IMR-90 (cell line): ENCODE data around the gene TMOD1. TPM values are rescaled to one million over a fixed set of nuclear protein-coding genes. Genes with fewer than 3 reads are reported as not detected.

Experiments used
- ATAC-seq: fragments of 200-7000 bp; cut with Tn5 transposase; 2 replicates; pipeline ENCODE4 v1.9.1; 2020; ENCODE audit warnings: low read depth, mild to moderate bottlenecking, moderate library complexity
- BruUV-seq: library from RNA; stranded (reverse); fragments of 400-500 nt; replicated peaks from 2 replicates; lab custom pipeline; 2021; lab: Mats Ljungman, UMichigan
- CTCF ChIA-PET: fragments of 300-600 bp; formaldehyde crosslinking; extraction: SDS; loops from one replicate; lab custom pipeline; 2021; ENCODE audit warnings: antibody characterized with exemption; lab: Yijun Ruan, JAX
- POLR2A ChIA-PET: fragments of 300-600 bp; sonication (Branson Sonifier 250); formaldehyde crosslinking; loops from one replicate; lab custom pipeline; 2022; ENCODE audit warnings: antibody characterized with exemption; ENCODE audit not compliant: unreplicated experiment; lab: Charles Lee
- DNase-seq: peaks from one replicate; pipeline ENCODE4 v3.0.0; 2013
- H2AFZ ChIP-seq: replicated peaks from 2 replicates; pipeline ENCODE3; 2013; ENCODE audit warnings: low read length, mild to moderate bottlenecking; ENCODE audit not compliant: poor library complexity
- H2AK5ac ChIP-seq: 2 replicates; pipeline ENCODE4 v1.6.1; 2013; ENCODE audit warnings: low read depth, low read length, inconsistent platforms
- H2AK9ac ChIP-seq: replicated peaks from 2 replicates; pipeline ENCODE3; 2013; ENCODE audit warnings: mild to moderate bottlenecking, low read depth, low read length, moderate library complexity; ENCODE audit not compliant: poor library complexity
- H2BK120ac ChIP-seq: 2 replicates; pipeline ENCODE4 v1.6.1; 2013; ENCODE audit warnings: low read depth, low read length, inconsistent platforms
- H2BK15ac ChIP-seq: 3 replicates; pipeline ENCODE4 v1.6.1; 2013; ENCODE audit warnings: low read depth, low read length, inconsistent platforms
- H2BK20ac ChIP-seq: 2 replicates; pipeline ENCODE4 v1.6.1; 2013; ENCODE audit warnings: low read depth, mild to moderate bottlenecking, inconsistent platforms, low read length, moderate library complexity
- H2BK5ac ChIP-seq: 2 replicates; pipeline ENCODE4 v1.6.1; 2013; ENCODE audit warnings: mild to moderate bottlenecking, low read depth, low read length, inconsistent platforms; ENCODE audit not compliant: poor library complexity, severe bottlenecking
- H3K14ac ChIP-seq: replicated peaks from 2 replicates; pipeline ENCODE4 v1.6.1; 2013; ENCODE audit warnings: low read depth, low read length, inconsistent platforms
- H3K18ac ChIP-seq: 2 replicates; pipeline ENCODE4 v1.6.1; 2013; ENCODE audit warnings: low read depth, low read length, control low read depth
- H3K23ac ChIP-seq: 2 replicates; pipeline ENCODE4 v1.6.1; 2013; ENCODE audit warnings: low read depth, low read length, inconsistent platforms
- H3K27ac ChIP-seq: 2 replicates; pipeline ENCODE4 v1.5.1; 2013; ENCODE audit warnings: mild to moderate bottlenecking, control low read depth, low read length; ENCODE audit not compliant: insufficient read depth
- H3K27me3 ChIP-seq: 2 replicates; pipeline ENCODE4 v1.6.1; 2013; ENCODE audit warnings: low read length; ENCODE audit not compliant: control insufficient read depth, insufficient read depth
- H3K36me3 ChIP-seq: 2 replicates; pipeline ENCODE4 v1.6.1; 2013; ENCODE audit warnings: low read length, mixed read lengths; ENCODE audit not compliant: control insufficient read depth, insufficient read depth
- H3K4ac ChIP-seq: 2 replicates; pipeline ENCODE4 v1.6.1; 2013; ENCODE audit warnings: low read depth, low read length, inconsistent platforms
- H3K4me1 ChIP-seq: 2 replicates; pipeline ENCODE4 v1.6.1; 2013; ENCODE audit warnings: low read length, mixed read lengths; ENCODE audit not compliant: control insufficient read depth, insufficient read depth
- H3K4me2 ChIP-seq: 2 replicates; pipeline ENCODE4 v1.6.1; 2013; ENCODE audit warnings: low read depth, mild to moderate bottlenecking, control low read depth, low read length, moderate library complexity
- H3K4me3 ChIP-seq: 2 replicates; pipeline ENCODE4 v1.5.1; 2013; ENCODE audit warnings: low read depth, mild to moderate bottlenecking, control low read depth, low read length, moderate library complexity; ENCODE audit not compliant: insufficient read depth
- H3K56ac ChIP-seq: 2 replicates; pipeline ENCODE4 v1.6.1; 2013; ENCODE audit warnings: low read length, inconsistent platforms; ENCODE audit not compliant: insufficient read depth; ENCODE audit errors: extremely low read depth
- H3K79me1 ChIP-seq, 2 experiments: 2 replicates each; pipeline ENCODE4 v1.6.1; 2013; ENCODE audit warnings: low read length in 2 of 2, inconsistent platforms in 1 of 2, low read depth in 1 of 2
- H3K9ac ChIP-seq: 2 replicates; pipeline ENCODE4 v1.6.1; 2013; ENCODE audit warnings: low read depth, low read length, control low read depth
- H3K9me1 ChIP-seq: 2 replicates; pipeline ENCODE4 v1.6.1; 2013; ENCODE audit warnings: low read length, inconsistent platforms; ENCODE audit not compliant: insufficient read depth
- H3K9me3 ChIP-seq: 2 replicates; pipeline ENCODE4 v1.6.1; 2013; ENCODE audit warnings: low read length; ENCODE audit not compliant: control insufficient read depth, insufficient read depth
- H4K20me1 ChIP-seq: 2 replicates; pipeline ENCODE4 v1.6.1; 2013; ENCODE audit warnings: low read length, inconsistent platforms; ENCODE audit not compliant: insufficient read depth
- H4K5ac ChIP-seq: 2 replicates; pipeline ENCODE4 v1.6.1; 2013; ENCODE audit warnings: mild to moderate bottlenecking, low read depth, low read length, control low read depth
- H4K8ac ChIP-seq, 2 experiments: 2 replicates each; pipeline ENCODE4 v1.6.1; 2013; ENCODE audit warnings: low read depth in 2 of 2, low read length in 2 of 2, control low read depth in 1 of 2, inconsistent platforms in 1 of 2
- H4K91ac ChIP-seq: 2 replicates; pipeline ENCODE4 v1.6.1; 2013; ENCODE audit warnings: low read depth, low read length, inconsistent platforms; ENCODE audit not compliant: insufficient read depth
- BHLHE40 ChIP-seq: fragments of 150-350 bp; IDR thresholded peaks from 2 replicates; pipeline ENCODE4 v1.6.1; 2016; ENCODE audit warnings: mild to moderate bottlenecking, low read depth, low read length
- CEBPB ChIP-seq: IDR thresholded peaks from 2 replicates; pipeline ENCODE4 v1.6.1; 2012; ENCODE audit warnings: low read depth, low read length, improper control_type of control experiment
- CHD1 ChIP-seq: IDR thresholded peaks from 2 replicates; pipeline ENCODE4 v1.6.1; 2012; ENCODE audit warnings: low read depth, low read length, improper control_type of control experiment
- CTCF ChIP-seq: conservative IDR thresholded peaks from 2 replicates; pipeline ENCODE4 v1.5.1; 2012; ENCODE audit warnings: mild to moderate bottlenecking, low read depth, low read length, improper control_type of control experiment
- FOS ChIP-seq: fragments of 150-350 bp; IDR thresholded peaks from 2 replicates; pipeline ENCODE4 v1.6.1; 2016; ENCODE audit warnings: low read depth, low read length
- MAFK ChIP-seq: IDR thresholded peaks from 2 replicates; pipeline ENCODE4 v1.6.1; 2012; ENCODE audit warnings: low read depth, low read length, improper control_type of control experiment
- MAZ ChIP-seq: IDR thresholded peaks from 2 replicates; pipeline ENCODE4 v1.6.1; 2012; ENCODE audit warnings: low read depth, mild to moderate bottlenecking, low read length, improper control_type of control experiment, moderate library complexity, borderline replicate concordance
- MXI1 ChIP-seq: IDR thresholded peaks from 2 replicates; pipeline ENCODE4 v1.6.1; 2012; ENCODE audit warnings: low read depth, mild to moderate bottlenecking, low read length, moderate library complexity, borderline replicate concordance
- NFE2L2 ChIP-seq: fragments of 150-350 bp; IDR thresholded peaks from 2 replicates; pipeline ENCODE4 v1.6.1; 2016; ENCODE audit warnings: low read depth, mild to moderate bottlenecking, low read length
- POLR2A ChIP-seq: IDR thresholded peaks from 2 replicates; pipeline ENCODE4 v1.6.1; 2012; ENCODE audit warnings: mild to moderate bottlenecking, low read depth, low read length
- RAD21 ChIP-seq: IDR thresholded peaks from 2 replicates; pipeline ENCODE4 v1.6.1; 2012; ENCODE audit warnings: low read length, improper control_type of control experiment
- RCOR1 ChIP-seq: IDR thresholded peaks from 2 replicates; pipeline ENCODE4 v1.6.1; 2012; ENCODE audit warnings: mild to moderate bottlenecking, low read length, improper control_type of control experiment; ENCODE audit not compliant: insufficient replicate concordance
- RFX5 ChIP-seq: IDR thresholded peaks from 2 replicates; pipeline ENCODE4 v1.8.0; 2012; ENCODE audit warnings: low read depth, mild to moderate bottlenecking, low read length, moderate library complexity
- SMC3 ChIP-seq: fragments of 150-350 bp; IDR thresholded peaks from 2 replicates; pipeline ENCODE4 v1.6.1; 2016; ENCODE audit warnings: low read depth, mild to moderate bottlenecking, antibody characterized with exemption, low read length, moderate library complexity
- WGBS, 2 experiments: methylation state at CpG; one replicate each; pipeline versions ENCODE4 v1.1.5 to v1.1.7; 2013; ENCODE audit warnings: missing lambda C conversion rate in 2 of 2; ENCODE audit not compliant: insufficient read length in 1 of 2; ENCODE audit errors: extremely low coverage in 2 of 2; 5-methylcytosine and 5-hydroxymethylcytosine counted together
- dilution Hi-C: fragments of 300-500 bp; cut with HindIII; formaldehyde crosslinking; loops from one replicate; pipeline ENCODE4 v1.14.3; 2018; ENCODE audit warnings: low sequenced_read_pairs; ENCODE audit not compliant: unreplicated experiment
- in situ Hi-C: fragments of 300-500 bp; cut with MboI; formaldehyde crosslinking; loops from 3 replicates; pipeline ENCODE4 v1.14.3; 2019; ENCODE audit warnings: low sequenced_read_pairs, inconsistent platforms, mixed read lengths
- intact Hi-C: fragments of 100-400 bp; cut with micrococcal nuclease; formaldehyde crosslinking; loops from 2 replicates; pipeline ENCODE4 v1.10.0; 2022
- polyA plus RNA-seq, 3 experiments: library from polyadenylated mRNA; depleted of rRNA; stranded (reverse); fragments of >200 nt; gene quantifications; 2 replicates each; pipeline ENCODE4 v1.2.3, GENCODE V29; 2012; ENCODE audit warnings: low replicate concordance in 1 of 3
- total RNA-seq: library from RNA; depleted of rRNA; stranded (reverse); fragments of >200 nt; gene quantifications from 2 replicates; pipeline ENCODE4 v1.2.3, GENCODE V29; 2012
- TF ChIP-seq, protein P1 (sequence below): fragments of 150-350 bp; IDR thresholded peaks from 2 replicates; pipeline ENCODE4 v1.6.1; 2017; ENCODE audit warnings: mild to moderate bottlenecking, antibody characterized with exemption, low read length, low read depth
- TF ChIP-seq, protein P2 (sequence below): fragments of 150-350 bp; IDR thresholded peaks from 2 replicates; pipeline ENCODE4 v1.6.1; 2016; ENCODE audit warnings: low read depth, mild to moderate bottlenecking, low read length, moderate library complexity, borderline replicate concordance

The TMOD1 gene
- total and polyA plus RNA-seq, 2 of the 4 experiments (the other 2 are of a cell fraction) = 0.18 to 0.38 TPM

- H4K20me1 ChIP-seq = no peaks in the 10 kb centered on the region; the same call in 1 of the 2 replicates
- H3K9me3 ChIP-seq = no peaks in the 10 kb centered on the region
- no peaks in the 10 kb centered on the region for H3K79me1 ChIP-seq
- H3K23ac ChIP-seq = no peak overlapping the region
- no peak overlapping the region for H3K14ac ChIP-seq
- no peak overlapping the region for H2AK9ac ChIP-seq
- in situ Hi-C loops = no loop called here
- no peak for DNase-seq
- H3K36me3 ChIP-seq = peaks cover 4% of the 10 kb centered on the region; the same call in 1 of the 2 replicates
- H2AFZ ChIP-seq = no peak overlapping the region
- H3K4me1 ChIP-seq = peaks cover 18% of the 10 kb centered on the region
- H3K4ac ChIP-seq = no peak overlapping the region
- no peak overlapping the region for H3K56ac ChIP-seq
- no peak overlapping the region for H4K91ac ChIP-seq
- H3K4me3 ChIP-seq = no peak overlapping the region
- TF ChIP-seq RCOR1 (no peak), MXI1 (no peak), POLR2A (no peak), RAD21 (no peak), SMC3 (no peak), CTCF (no peak), CEBPB (no peak), NFE2L2 (no peak), MAZ (no peak), RFX5 (no peak), MAFK (no peak), BHLHE40 (no peak), CHD1 (no peak), FOS (no peak)
- TF ChIP-seq, protein P1, sequence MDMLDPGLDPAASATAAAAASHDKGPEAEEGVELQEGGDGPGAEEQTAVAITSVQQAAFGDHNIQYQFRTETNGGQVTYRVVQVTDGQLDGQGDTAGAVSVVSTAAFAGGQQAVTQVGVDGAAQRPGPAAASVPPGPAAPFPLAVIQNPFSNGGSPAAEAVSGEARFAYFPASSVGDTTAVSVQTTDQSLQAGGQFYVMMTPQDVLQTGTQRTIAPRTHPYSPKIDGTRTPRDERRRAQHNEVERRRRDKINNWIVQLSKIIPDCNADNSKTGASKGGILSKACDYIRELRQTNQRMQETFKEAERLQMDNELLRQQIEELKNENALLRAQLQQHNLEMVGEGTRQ = no peak
- TF ChIP-seq, protein P2, sequence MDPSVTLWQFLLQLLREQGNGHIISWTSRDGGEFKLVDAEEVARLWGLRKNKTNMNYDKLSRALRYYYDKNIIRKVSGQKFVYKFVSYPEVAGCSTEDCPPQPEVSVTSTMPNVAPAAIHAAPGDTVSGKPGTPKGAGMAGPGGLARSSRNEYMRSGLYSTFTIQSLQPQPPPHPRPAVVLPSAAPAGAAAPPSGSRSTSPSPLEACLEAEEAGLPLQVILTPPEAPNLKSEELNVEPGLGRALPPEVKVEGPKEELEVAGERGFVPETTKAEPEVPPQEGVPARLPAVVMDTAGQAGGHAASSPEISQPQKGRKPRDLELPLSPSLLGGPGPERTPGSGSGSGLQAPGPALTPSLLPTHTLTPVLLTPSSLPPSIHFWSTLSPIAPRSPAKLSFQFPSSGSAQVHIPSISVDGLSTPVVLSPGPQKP = no peak
- no peak overlapping the region for H4K8ac ChIP-seq
- dilution Hi-C loops = no loop called here
- no peak overlapping the region for H3K27ac ChIP-seq
- intact Hi-C loops = no loop called here
- no TSS peak for BruUV-seq
- H3K18ac ChIP-seq = no peak overlapping the region
- no peak for ATAC-seq
- H2AK5ac ChIP-seq = no peak overlapping the region
- no peaks in the 10 kb centered on the region; the same call in 1 of the 2 replicates for H3K9me1 ChIP-seq
- no peak overlapping the region for H2BK15ac ChIP-seq
- WGBS, 2 experiments = no CpG with 5 or more reads among the region's 3 CpGs
- H3K27me3 ChIP-seq = no peaks in the 10 kb centered on the region
- H3K4me2 ChIP-seq = no peak overlapping the region
- no peak overlapping the region for H2BK20ac ChIP-seq
- no peak overlapping the region for H3K9ac ChIP-seq
- ChIA-PET POLR2A (no interaction called here), CTCF (interaction anchor here (0.8 to 1.7 kb wide), 2 partner anchors 9 to 445 kb away, joined by 4 to 8 read pairs; no protein-coding TSS in a partner anchor)
- H2BK5ac ChIP-seq = no peak overlapping the region
- no peak overlapping the region for H4K5ac ChIP-seq
- no peak overlapping the region for H2BK120ac ChIP-seq
Measured at GRCh38 chr9:97478301-97478981, 23.0 kb upstream of the TMOD1 start.
